Adrenal gland (tissue), 5 donors: ENCODE data around the gene ZMYND8.

Experiments used
- CTCF ChIP-seq, 6 experiments: fragments of 450-650 bp in 4 of 6; fragments of 200-600 bp in 2 of 6; sonication (generic) in 1 of 6; IDR thresholded peaks; 1 replicate in 5 of 6; 2 replicates in 1 of 6; pipeline versions ENCODE4 v1.5.1 to v1.8.0; 2016 to 2021; ENCODE audit warnings: antibody characterized with exemption in 6 of 6, mild to moderate bottlenecking in 2 of 6, moderate library complexity in 1 of 6
- POLR2A ChIP-seq, 2 donors: fragments of 450-650 bp; IDR thresholded peaks; one replicate each; pipeline ENCODE4 v1.6.1; 2017; ENCODE audit warnings: antibody characterized with exemption in 2 of 2, mild to moderate bottlenecking in 2 of 2, moderate library complexity in 1 of 2
- donor health status: DM: no; HTN: no; CAD: no.

GRCh38 chr20:47209982-47210381 is 146.5 kb downstream of the ZMYND8 start:
- TF ChIP-seq CTCF (IDR thresholded peaks at IDR 0.05), result no peak
- no peak for TF ChIP-seq POLR2A (IDR thresholded peaks at IDR 0.05)
